Measurements from ENCODE around the gene PTPRN2.

DNA sequence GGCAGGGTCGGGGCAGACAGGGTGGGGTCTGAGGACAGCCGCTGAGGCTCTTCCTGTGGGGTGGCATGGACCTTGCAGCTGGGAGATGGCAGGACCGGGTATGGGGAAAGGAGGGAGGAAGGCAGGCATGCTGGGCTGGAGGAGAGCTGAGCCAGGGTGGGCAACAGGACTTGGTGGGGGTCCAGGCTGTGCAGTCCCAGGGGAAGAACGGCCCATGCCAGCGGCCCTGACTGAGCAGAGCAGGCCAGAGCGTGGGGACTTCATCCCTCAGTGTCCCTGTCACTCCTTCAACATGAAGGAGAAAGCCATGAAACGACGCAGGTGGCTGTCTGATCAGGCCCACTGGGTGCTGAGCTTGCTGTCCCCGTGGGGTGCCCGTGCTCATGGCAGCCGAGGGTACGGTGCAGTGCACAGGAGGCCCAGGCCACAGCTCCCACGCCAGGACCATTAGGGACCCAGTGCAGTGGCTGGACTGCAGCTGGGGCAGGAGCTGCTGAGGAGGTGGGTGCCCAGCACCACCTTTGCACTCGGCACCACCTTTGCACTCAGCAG is 519.6 kb downstream of the PTPRN2 start:
- TF ChIP-seq, protein P1, sequence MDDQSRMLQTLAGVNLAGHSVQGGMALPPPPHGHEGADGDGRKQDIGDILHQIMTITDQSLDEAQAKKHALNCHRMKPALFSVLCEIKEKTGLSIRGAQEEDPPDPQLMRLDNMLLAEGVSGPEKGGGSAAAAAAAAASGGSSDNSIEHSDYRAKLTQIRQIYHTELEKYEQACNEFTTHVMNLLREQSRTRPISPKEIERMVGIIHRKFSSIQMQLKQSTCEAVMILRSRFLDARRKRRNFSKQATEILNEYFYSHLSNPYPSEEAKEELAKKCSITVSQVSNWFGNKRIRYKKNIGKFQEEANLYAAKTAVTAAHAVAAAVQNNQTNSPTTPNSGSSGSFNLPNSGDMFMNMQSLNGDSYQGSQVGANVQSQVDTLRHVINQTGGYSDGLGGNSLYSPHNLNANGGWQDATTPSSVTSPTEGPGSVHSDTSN (IDR thresholded peaks at IDR 0.05) = no peak
- TF ChIP-seq CTCF (IDR thresholded peaks at IDR 0.05) (no peak), TAF1 (IDR thresholded peaks at IDR 0.05; ENCODE audit: borderline replicate concordance, low read depth, low read length) (no peak), POLR2AphosphoS5 (IDR thresholded peaks at IDR 0.05; ENCODE audit: low read depth, low read length) (no peak), EP300 (IDR thresholded peaks at IDR 0.05; ENCODE audit: borderline replicate concordance in 1 of 2, low read depth in 1 of 2, low read length in 1 of 2) (no peak), ELF1 (IDR thresholded peaks at IDR 0.05) (no peak), SMC3 (IDR thresholded peaks at IDR 0.05; ENCODE audit: low read depth, low read length) (no peak), RAD21 (IDR thresholded peaks at IDR 0.05; ENCODE audit: low read length) (no peak), EZH2phosphoT487 (IDR thresholded peaks at IDR 0.05; ENCODE audit: borderline replicate concordance, low read depth) (no peak), YY1 (IDR thresholded peaks at IDR 0.05; ENCODE audit: low read depth) (no peak), FOXM1 (IDR thresholded peaks at IDR 0.05; ENCODE audit: low read depth) (no peak), NRF1 (IDR thresholded peaks at IDR 0.05; ENCODE audit: low read depth, low read length) (no peak)
- TF ChIP-seq, protein P2, sequence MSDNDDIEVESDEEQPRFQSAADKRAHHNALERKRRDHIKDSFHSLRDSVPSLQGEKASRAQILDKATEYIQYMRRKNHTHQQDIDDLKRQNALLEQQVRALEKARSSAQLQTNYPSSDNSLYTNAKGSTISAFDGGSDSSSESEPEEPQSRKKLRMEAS (IDR thresholded peaks at IDR 0.05; ENCODE audit: low read depth) = no peak
- TF ChIP-seq, protein P3, sequence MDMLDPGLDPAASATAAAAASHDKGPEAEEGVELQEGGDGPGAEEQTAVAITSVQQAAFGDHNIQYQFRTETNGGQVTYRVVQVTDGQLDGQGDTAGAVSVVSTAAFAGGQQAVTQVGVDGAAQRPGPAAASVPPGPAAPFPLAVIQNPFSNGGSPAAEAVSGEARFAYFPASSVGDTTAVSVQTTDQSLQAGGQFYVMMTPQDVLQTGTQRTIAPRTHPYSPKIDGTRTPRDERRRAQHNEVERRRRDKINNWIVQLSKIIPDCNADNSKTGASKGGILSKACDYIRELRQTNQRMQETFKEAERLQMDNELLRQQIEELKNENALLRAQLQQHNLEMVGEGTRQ (IDR thresholded peaks at IDR 0.05; ENCODE audit: borderline replicate concordance, low read depth, low read length) = no peak
